NCI-H82 (cell line): ENCODE data around the gene KSR2.

Experiments used
- DNase-seq: peaks from one replicate; lab custom pipeline; 2025; lab: John Stamatoyannopoulos, UW

KSR2 gene

GRCh38 chr12:117498256-117498655 is 470.5 kb downstream of the KSR2 start:
- DNase-seq = peak; percentile 31

- DNase-seq = no peak
These were observed 471.4 kb downstream of the KSR2 start for GRCh38 chr12:117497407-117497806.

- DNase-seq = peak; percentile 78
These were observed 473.7 kb downstream of the KSR2 start for GRCh38 chr12:117494833-117495655.

- peak; percentile 36 for DNase-seq
These were observed 477.1 kb downstream of the KSR2 start for GRCh38 chr12:117491711-117492110.

- DNase-seq = no peak
These were observed 478.7 kb downstream of the KSR2 start for GRCh38 chr12:117490130-117490529.

- DNase-seq = no peak
These were observed 479.1 kb downstream of the KSR2 start for GRCh38 chr12:117489671-117490070.

GRCh38 chr12:117486840-117487659 is 481.7 kb downstream of the KSR2 start:
- no peak for DNase-seq

- no peak for DNase-seq
These were observed 482.6 kb downstream of the KSR2 start for GRCh38 chr12:117485984-117486839.

GRCh38 chr12:117484901-117485300 is 483.9 kb downstream of the KSR2 start:
- DNase-seq = no peak

- no peak for DNase-seq
These were observed 485.3 kb downstream of the KSR2 start for GRCh38 chr12:117483501-117483900.

- no peak for DNase-seq
These were observed 487.3 kb downstream of the KSR2 start for GRCh38 chr12:117481470-117481869.

- DNase-seq = peak; percentile 13
These were observed 492.4 kb downstream of the KSR2 start for GRCh38 chr12:117476341-117476740.

- DNase-seq = no peak
These were observed 494.9 kb downstream of the KSR2 start for GRCh38 chr12:117473856-117474255.

GRCh38 chr12:117472983-117473382 is 495.8 kb downstream of the KSR2 start:
- DNase-seq = peak; percentile 61

- peak; percentile 41 for DNase-seq
These were observed 498.0 kb downstream of the KSR2 start for GRCh38 chr12:117470804-117471203.

GRCh38 chr12:117469883-117470483 is 498.8 kb downstream of the KSR2 start:
- DNase-seq = no peak

GRCh38 chr12:117468016-117468415 is 500.8 kb downstream of the KSR2 start:
- DNase-seq = no peak

GRCh38 chr12:117467588-117467987 is 501.2 kb downstream of the KSR2 start:
- DNase-seq = no peak

- no peak for DNase-seq
These were observed 502.0 kb downstream of the KSR2 start for GRCh38 chr12:117466677-117467362.

GRCh38 chr12:117461732-117462131 is 507.1 kb downstream of the KSR2 start:
- no peak for DNase-seq

- no peak for DNase-seq
These were observed 509.6 kb downstream of the KSR2 start for GRCh38 chr12:117459229-117459628.
